ENCODE measurements around the gene ANKRD33B.
"Not testable (repeated sequence)": the region's sequence is repeated elsewhere in the genome, so short reads cannot be mapped to it uniquely, and the experiment has no call there.

ANKRD33B gene

GRCh38 chr5:10556893-10557746 lies 6.8 kb upstream of the ANKRD33B start:
- DNase-seq (ENCODE audit: low read depth, low spot score) = no peak

GRCh38 chr5:10559151-10559550 lies 4.7 kb upstream of the ANKRD33B start:
- no peak for DNase-seq (ENCODE audit: low read depth, low spot score)

GRCh38 chr5:10559871-10560270 lies 4.0 kb upstream of the ANKRD33B start:
- no peak for DNase-seq (ENCODE audit: low read depth, low spot score)

GRCh38 chr5:10562201-10563109 lies 1.4 kb upstream of the ANKRD33B start:
- no peak for DNase-seq (ENCODE audit: low read depth, low spot score)

GRCh38 chr5:10563110-10563944 lies 543 bp upstream of the ANKRD33B start:
- no peak for DNase-seq (ENCODE audit: low read depth, low spot score)

- DNase-seq (ENCODE audit: low read depth, low spot score) = no peak
These were observed 1.2 kb downstream of the ANKRD33B start for GRCh38 chr5:10564838-10565784.

- DNase-seq (ENCODE audit: low read depth, low spot score) = no peak
These were observed 2.1 kb downstream of the ANKRD33B start for GRCh38 chr5:10565785-10566542.

- no peak for DNase-seq (ENCODE audit: low read depth, low spot score)
These were observed 2.7 kb downstream of the ANKRD33B start for GRCh38 chr5:10566543-10567068.

- no peak for DNase-seq (ENCODE audit: low read depth, low spot score)
These were observed 3.3 kb downstream of the ANKRD33B start for GRCh38 chr5:10567121-10567591.

- DNase-seq (ENCODE audit: low read depth, low spot score) = no peak
These were observed 4.0 kb downstream of the ANKRD33B start for GRCh38 chr5:10567781-10568321.

GRCh38 chr5:10570540-10570939 lies 6.7 kb downstream of the ANKRD33B start:
- DNase-seq (ENCODE audit: low read depth, low spot score) = not testable (repeated sequence)

GRCh38 chr5:10572451-10572850 lies 8.6 kb downstream of the ANKRD33B start:
- no peak for DNase-seq (ENCODE audit: low read depth, low spot score)

GRCh38 chr5:10573487-10574145 lies 9.7 kb downstream of the ANKRD33B start:
- no peak for DNase-seq (ENCODE audit: low read depth, low spot score)

GRCh38 chr5:10574879-10575278 lies 11.0 kb downstream of the ANKRD33B start:
- not testable (repeated sequence) for DNase-seq (ENCODE audit: low read depth, low spot score)

GRCh38 chr5:10576121-10576789 lies 12.4 kb downstream of the ANKRD33B start:
- DNase-seq (ENCODE audit: low read depth, low spot score) = no peak

- DNase-seq (ENCODE audit: low read depth, low spot score) = no peak
These were observed 12.9 kb downstream of the ANKRD33B start for GRCh38 chr5:10576790-10577189.

GRCh38 chr5:10577371-10578292 lies 13.8 kb downstream of the ANKRD33B start:
- DNase-seq (ENCODE audit: low read depth, low spot score) = no peak

Data from smooth muscle cell of the brain vasculature (primary cell).